H1 (cell line): Measurements from ENCODE around the gene CCDC7. TPM values are rescaled to one million over a fixed set of nuclear protein-coding genes. Genes with fewer than 3 reads are reported as not detected.

Experiments
- PHF8 ChIP-seq: fragments of 200-600 bp; sonication (generic); conservative IDR thresholded peaks from 2 replicates; pipeline ENCODE4 v1.7.1; 2012; ENCODE audit warnings: low read depth, mild to moderate bottlenecking, inconsistent platforms, low read length, moderate library complexity
- polyA plus RNA-seq, 7 experiments: library from polyadenylated mRNA; depleted of rRNA in 3 of 7; stranded (reverse) in 5 of 7; unstranded in 2 of 7; fragments of >200 nt in 5 of 7; fragments of 200-250 nt in 2 of 7; gene quantifications; 1 replicate in 5 of 7; 2 replicates in 1 of 7; 4 replicates in 1 of 7; pipeline versions ENCODE4 v1.2.1 to v1.2.3, GENCODE V29; 2011 to 2013; ENCODE audit warnings: missing spikeins in 2 of 7, mixed read lengths in 2 of 7
- total RNA-seq: library from RNA; stranded (reverse); fragmentation: NEBNext Ultra II Directional; extraction: Animal tissue kit (Norgen Biotek cat#: 25700); gene quantifications from 2 replicates; pipeline ENCODE4 v1.2.1, GENCODE V29; 2021

Gene CCDC7
- total and polyA plus RNA-seq, 2 of the 8 experiments (the other 6 are each of a cell fraction or from before 2014, with no cell fraction given), result 0.18 to 0.74 TPM

DNA sequence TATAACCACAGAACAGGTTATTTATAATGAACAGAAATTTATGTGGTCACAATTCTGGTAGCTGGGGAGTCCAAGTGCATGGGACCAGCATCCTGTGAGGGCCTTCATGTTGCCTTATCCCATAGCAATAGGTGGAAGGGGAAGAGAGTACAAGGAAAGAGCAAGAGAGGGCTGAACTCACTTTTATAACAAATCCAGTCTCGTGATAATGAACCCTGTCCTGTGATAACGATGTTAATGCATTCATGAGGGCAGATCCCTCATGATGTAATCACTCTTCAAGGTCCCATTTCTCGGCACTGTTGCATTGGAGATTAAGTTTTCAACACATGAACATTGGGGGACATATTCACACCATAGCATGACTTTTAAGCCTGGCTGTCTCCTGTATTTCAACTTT is 27.4 kb upstream of the CCDC7 start (continued):
- TF ChIP-seq PHF8, result no peak
- TF ChIP-seq, all 59 proteins: peak for 0
